ENCODE results near the gene CSF3. TPM values are rescaled to one million over a fixed set of nuclear protein-coding genes. Genes with fewer than 3 reads are reported as not detected.
A peak's percentile ranks its signal among the peaks of the same experiment; 100 is the strongest.
"Not testable (repeated sequence)": the region's sequence is repeated elsewhere in the genome, so short reads cannot be mapped to it uniquely, and the experiment has no call there.

Gene CSF3
- total RNA-seq, 1 donor from 2014 or later: not detected

DNA sequence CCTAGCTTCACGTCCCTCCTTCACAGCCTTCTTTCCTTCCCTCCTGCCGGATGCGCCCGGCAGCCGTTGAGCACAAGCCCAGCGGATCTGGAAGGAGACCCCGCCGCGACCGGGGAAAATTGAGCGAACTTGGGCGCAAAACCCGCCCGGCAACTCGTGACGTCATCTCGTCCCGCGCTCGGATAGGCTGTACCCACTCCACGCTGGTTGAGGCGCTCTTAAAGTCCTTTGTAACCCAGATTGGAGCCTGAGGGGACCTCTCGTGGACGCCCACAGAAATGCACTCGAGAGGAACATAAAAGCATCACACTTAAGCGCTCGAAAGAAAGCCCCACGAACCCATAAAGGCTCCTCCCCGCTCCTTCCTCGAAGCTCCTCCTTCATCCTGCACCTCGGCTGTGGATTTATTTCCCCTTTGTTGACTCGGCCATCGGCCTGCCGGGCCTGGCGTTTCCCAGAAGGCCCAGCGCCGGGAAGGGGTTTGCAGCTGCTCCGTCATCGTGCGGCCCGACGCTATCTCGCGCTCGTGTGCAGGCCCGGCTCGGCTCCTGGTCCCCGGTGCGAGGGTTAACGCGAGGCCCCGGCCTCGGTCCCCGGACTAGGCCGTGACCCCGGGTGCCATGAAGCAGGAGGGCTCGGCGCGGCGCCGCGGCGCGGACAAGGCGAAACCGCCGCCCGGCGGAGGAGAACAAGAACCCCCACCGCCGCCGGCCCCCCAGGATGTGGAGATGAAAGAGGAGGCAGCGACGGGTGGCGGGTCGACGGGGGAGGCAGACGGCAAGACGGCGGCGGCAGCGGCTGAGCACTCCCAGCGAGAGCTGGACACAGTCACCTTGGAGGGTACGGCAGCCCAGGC lies 34.7 kb upstream of the CSF3 start, which contains the start of gene PSMD3:
Gene PSMD3 (plus strand): TSS at position 457 of the 856 bp plus-strand sequence. CDS start 164 bp downstream, at position 621.
- Mint-ChIP-seq H3K36me3 (ENCODE audit: low read depth) (peaks cover 27% of the 10 kb centered on the region), H3K27ac (peak within 1 kb of the TSS; percentile 74), H3K4me1 (ENCODE audit: low read depth) (peaks cover 27% of the 10 kb centered on the region), H3K9me3 (no peaks in the 10 kb centered on the region), H3K4me3 (ENCODE audit: low read depth) (peak within 1 kb of the TSS; percentile 93), H3K27me3 (ENCODE audit: low read depth) (peaks cover 7% of the 10 kb centered on the region)
- intact Hi-C loops (cut with micrococcal nuclease): loop anchor here (1.0 to 5.0 kb wide), 5 partner anchors 21 to 358 kb away; partner anchors contain the start of genes LRRC3C, ORMDL3 and STARD3
- peak; percentile 99 for DNase-seq (ENCODE audit: low spot score)

DNA sequence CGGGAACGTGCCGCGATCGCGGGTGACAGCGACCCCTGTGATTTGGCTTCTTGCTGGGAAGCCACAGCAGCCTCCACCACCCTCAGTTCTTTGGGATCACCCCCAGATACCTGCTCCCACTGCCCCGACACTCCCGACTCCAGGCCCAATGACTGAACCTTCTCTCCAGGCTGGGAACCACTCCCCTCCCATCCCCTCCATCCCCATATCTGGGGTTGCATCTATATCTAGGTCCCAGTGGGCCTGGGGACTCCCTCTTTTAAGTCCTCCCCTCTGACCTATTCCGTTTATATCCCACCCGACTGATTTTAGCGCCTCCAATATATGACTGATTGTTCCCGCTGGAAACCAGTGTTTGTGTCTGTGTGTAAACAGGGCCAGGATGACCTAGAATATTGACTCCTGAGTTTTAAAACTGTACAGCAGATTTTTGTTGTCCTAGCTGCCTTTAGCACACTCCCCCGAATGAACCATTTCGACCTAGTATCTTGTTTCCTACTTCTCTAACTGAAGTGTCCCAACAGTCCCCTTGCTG lies 34.0 kb upstream of the CSF3 start:
- no peaks in the 10 kb centered on the region for H3K9me3 Mint-ChIP-seq
- peaks cover 27% of the 10 kb centered on the region for H3K4me1 Mint-ChIP-seq (ENCODE audit: low read depth)
- peak overlapping the region; percentile 93 for H3K4me3 Mint-ChIP-seq (ENCODE audit: low read depth)
- H3K36me3 Mint-ChIP-seq (ENCODE audit: low read depth): peaks cover 34% of the 10 kb centered on the region
- peaks cover 6% of the 10 kb centered on the region for H3K27me3 Mint-ChIP-seq (ENCODE audit: low read depth)
- DNase-seq (ENCODE audit: low spot score): no peak
- H3K27ac Mint-ChIP-seq: peak overlapping the region; percentile 74
- intact Hi-C loops (cut with micrococcal nuclease): loop anchor here (2.0 to 5.0 kb wide), 3 partner anchors 54 to 344 kb away; partner anchors contain the start of genes LRRC3C, ORMDL3 and STARD3

DNA sequence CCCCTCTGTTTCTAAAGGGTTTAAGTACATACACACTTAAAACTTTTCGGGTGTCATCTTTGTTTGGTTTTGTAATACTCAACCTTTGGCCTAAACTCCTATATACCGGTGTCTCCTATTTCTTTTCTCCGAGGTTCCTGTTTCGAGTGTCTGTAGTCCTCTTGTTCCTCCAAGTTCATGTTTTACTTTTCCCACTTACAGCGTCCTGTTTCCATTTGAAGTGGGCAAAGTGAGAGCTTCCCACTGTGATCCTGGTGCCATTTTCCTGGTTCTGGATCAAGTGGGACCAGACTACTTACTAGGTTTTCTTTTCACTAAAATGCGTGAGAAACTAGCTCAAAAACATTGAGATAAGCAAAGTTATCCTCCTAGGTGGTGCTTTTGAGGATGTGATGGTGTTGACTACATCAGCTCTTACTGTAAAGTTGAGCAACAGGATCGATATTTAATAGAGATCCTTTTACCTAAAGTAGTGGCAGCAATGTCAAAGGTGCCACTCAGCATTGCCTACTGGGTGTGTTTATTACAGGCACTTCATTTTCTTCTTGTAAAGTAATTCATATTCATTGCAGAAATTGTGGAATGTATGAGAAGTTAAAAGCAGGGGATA lies 33.4 kb upstream of the CSF3 start:
- Mint-ChIP-seq H3K27ac (peak overlapping the region; percentile 74), H3K4me3 (ENCODE audit: low read depth) (peak overlapping the region; percentile 93), H3K4me1 (ENCODE audit: low read depth) (peaks cover 27% of the 10 kb centered on the region), H3K36me3 (ENCODE audit: low read depth) (peaks cover 40% of the 10 kb centered on the region), H3K27me3 (ENCODE audit: low read depth) (peaks cover 6% of the 10 kb centered on the region), H3K9me3 (no peaks in the 10 kb centered on the region)
- no peak for DNase-seq (ENCODE audit: low spot score)
- intact Hi-C loops (cut with micrococcal nuclease): loop anchor here (2.0 to 5.0 kb wide), 3 partner anchors 55 to 345 kb away; partner anchors contain the start of genes LRRC3C, ORMDL3 and STARD3

DNA sequence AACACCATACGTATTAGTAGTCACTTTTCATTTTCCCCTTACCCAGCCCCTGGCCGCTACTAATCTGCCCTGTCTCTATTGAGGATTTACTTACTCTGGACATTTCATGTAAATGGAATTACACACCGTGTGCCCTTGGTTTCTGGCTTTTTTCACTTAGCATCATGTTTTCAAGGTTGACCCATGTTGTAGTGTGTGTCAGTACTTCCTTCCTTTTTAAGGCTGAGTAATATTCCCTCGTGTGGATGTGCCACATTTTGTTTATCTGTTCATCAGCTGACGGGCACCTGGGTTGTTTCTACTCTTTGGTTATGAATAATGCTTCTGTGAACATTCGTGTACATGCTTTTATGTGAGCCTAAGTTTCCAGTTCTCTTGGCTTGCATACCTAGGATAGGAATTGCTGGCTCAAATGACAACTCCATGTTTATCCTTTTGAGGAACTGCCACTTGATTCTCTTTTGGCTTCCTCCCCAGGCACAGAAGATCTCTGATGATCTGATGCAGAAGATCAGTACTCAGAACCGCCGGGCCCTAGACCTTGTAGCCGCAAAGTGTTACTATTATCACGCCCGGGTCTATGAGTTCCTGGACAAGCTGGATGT lies 26.9 kb upstream of the CSF3 start:
- Mint-ChIP-seq H3K27me3 (ENCODE audit: low read depth) (no peaks in the 10 kb centered on the region), H3K4me1 (ENCODE audit: low read depth) (peaks cover 3% of the 10 kb centered on the region), H3K36me3 (ENCODE audit: low read depth) (peaks cover 84% of the 10 kb centered on the region), H3K4me3 (ENCODE audit: low read depth) (no peak overlapping the region), H3K9me3 (no peaks in the 10 kb centered on the region), H3K27ac (no peak overlapping the region)
- intact Hi-C loops (cut with micrococcal nuclease): no loop called here
- no peak for DNase-seq (ENCODE audit: low spot score)

DNA sequence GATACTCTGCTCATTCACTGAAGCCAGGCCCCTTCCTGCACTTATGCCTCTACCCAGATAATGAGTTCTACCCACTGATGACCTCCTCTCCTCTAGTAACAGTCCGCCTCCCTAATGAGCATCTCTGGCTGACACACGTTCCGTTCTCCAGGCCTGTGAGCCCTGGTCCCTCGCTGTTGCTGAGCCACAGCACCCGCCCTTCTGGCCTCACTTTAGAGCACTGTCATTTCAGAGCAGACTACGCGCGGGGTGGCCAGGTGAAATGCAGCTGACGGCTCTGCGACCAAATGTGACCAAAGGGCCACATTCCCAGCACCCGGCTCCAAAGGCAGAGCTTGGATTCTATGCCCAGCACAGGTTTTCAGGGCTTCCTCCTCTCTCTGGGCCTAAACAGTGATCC lies 20.8 kb upstream of the CSF3 start:
- peaks cover 2% of the 10 kb centered on the region for H3K4me1 Mint-ChIP-seq (ENCODE audit: low read depth)
- no peaks in the 10 kb centered on the region for H3K27me3 Mint-ChIP-seq (ENCODE audit: low read depth)
- H3K9me3 Mint-ChIP-seq: no peaks in the 10 kb centered on the region
- DNase-seq (ENCODE audit: low spot score): no peak
- no peak overlapping the region for H3K27ac Mint-ChIP-seq
- intact Hi-C loops (cut with micrococcal nuclease): no loop called here
- H3K36me3 Mint-ChIP-seq (ENCODE audit: low read depth): peaks cover 72% of the 10 kb centered on the region
- H3K4me3 Mint-ChIP-seq (ENCODE audit: low read depth): no peak overlapping the region

DNA sequence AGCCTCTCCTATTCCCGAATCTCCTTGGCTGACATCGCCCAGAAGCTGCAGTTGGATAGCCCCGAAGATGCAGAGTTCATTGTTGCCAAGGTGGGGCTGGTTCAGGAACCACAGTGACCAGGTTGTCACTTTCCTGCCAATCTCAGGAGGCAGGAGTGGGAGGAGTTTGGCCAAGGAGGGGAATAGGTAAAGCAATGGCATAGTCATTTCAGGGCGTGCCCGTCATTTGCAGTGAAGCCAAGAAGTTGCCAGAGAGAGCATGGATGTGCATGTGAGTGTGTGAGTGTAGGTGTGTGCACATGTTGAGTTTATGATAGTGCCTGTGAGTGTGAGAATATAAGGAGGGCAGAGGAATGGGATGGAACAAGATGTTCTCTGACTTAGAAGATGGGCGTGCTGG lies 19.8 kb upstream of the CSF3 start:
- no peak overlapping the region for H3K4me3 Mint-ChIP-seq (ENCODE audit: low read depth)
- peaks cover 2% of the 10 kb centered on the region for H3K4me1 Mint-ChIP-seq (ENCODE audit: low read depth)
- no peaks in the 10 kb centered on the region for H3K9me3 Mint-ChIP-seq
- DNase-seq (ENCODE audit: low spot score): no peak
- no peak overlapping the region for H3K27ac Mint-ChIP-seq
- H3K36me3 Mint-ChIP-seq (ENCODE audit: low read depth): peaks cover 62% of the 10 kb centered on the region
- H3K27me3 Mint-ChIP-seq (ENCODE audit: low read depth): no peaks in the 10 kb centered on the region
- intact Hi-C loops (cut with micrococcal nuclease): no loop called here

DNA sequence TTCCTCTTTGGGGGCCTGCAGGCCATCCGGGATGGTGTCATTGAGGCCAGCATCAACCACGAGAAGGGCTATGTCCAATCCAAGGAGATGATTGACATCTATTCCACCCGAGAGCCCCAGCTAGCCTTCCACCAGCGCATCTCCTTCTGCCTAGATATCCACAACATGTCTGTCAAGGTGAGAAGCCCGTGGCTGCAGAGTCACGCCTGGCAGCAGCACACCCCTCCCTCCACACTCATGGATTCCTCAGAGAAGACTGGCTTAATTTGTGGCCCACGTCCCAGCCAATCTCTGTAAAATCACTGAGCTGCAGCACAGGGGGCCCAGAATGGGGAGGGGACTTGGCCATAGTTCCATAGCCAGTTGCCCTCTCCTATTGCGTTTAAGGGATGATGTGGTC lies 19.1 kb upstream of the CSF3 start:
- H3K4me3 Mint-ChIP-seq (ENCODE audit: low read depth): no peak overlapping the region
- H3K9me3 Mint-ChIP-seq: no peaks in the 10 kb centered on the region
- intact Hi-C loops (cut with micrococcal nuclease): no loop called here
- DNase-seq (ENCODE audit: low spot score): no peak
- peaks cover 56% of the 10 kb centered on the region for H3K36me3 Mint-ChIP-seq (ENCODE audit: low read depth)
- H3K27me3 Mint-ChIP-seq (ENCODE audit: low read depth): no peaks in the 10 kb centered on the region
- no peak overlapping the region for H3K27ac Mint-ChIP-seq
- H3K4me1 Mint-ChIP-seq (ENCODE audit: low read depth): peaks cover 2% of the 10 kb centered on the region

DNA sequence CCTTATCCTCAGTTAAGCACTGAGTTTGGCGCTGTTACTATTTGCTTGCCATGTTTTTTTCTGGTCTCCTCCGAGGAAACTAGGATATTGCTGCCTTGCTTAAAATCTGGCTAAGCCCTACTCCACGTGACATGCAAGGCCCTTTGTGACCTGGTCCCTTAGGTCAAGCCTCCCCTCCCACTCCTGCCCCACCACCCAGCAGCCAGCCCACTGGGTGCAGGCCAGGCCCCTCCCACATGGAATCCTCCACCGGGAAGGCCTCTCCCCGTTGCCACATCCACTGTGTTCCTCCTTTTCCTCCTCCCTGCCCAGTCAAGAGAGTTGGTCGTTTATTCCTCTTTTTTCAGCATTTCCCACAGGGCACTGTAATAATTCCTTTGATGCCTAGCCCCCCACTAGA lies 18.4 kb upstream of the CSF3 start:
- no peaks in the 10 kb centered on the region for H3K9me3 Mint-ChIP-seq
- peaks cover 53% of the 10 kb centered on the region for H3K36me3 Mint-ChIP-seq (ENCODE audit: low read depth)
- H3K4me3 Mint-ChIP-seq (ENCODE audit: low read depth): no peak overlapping the region
- H3K27ac Mint-ChIP-seq: no peak overlapping the region
- DNase-seq (ENCODE audit: low spot score): no peak
- peaks cover 2% of the 10 kb centered on the region for H3K4me1 Mint-ChIP-seq (ENCODE audit: low read depth)
- H3K27me3 Mint-ChIP-seq (ENCODE audit: low read depth): no peaks in the 10 kb centered on the region
- intact Hi-C loops (cut with micrococcal nuclease): no loop called here

DNA sequence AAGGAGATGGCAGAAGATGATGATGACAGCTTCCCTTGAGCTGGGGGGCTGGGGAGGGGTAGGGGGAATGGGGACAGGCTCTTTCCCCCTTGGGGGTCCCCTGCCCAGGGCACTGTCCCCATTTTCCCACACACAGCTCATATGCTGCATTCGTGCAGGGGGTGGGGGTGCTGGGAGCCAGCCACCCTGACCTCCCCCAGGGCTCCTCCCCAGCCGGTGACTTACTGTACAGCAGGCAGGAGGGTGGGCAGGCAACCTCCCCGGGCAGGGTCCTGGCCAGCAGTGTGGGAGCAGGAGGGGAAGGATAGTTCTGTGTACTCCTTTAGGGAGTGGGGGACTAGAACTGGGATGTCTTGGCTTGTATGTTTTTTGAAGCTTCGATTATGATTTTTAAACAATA lies 17.7 kb upstream of the CSF3 start:
- Mint-ChIP-seq H3K36me3 (ENCODE audit: low read depth) (peaks cover 48% of the 10 kb centered on the region), H3K27ac (no peak overlapping the region), H3K4me1 (ENCODE audit: low read depth) (peaks cover 2% of the 10 kb centered on the region), H3K9me3 (no peaks in the 10 kb centered on the region), H3K4me3 (ENCODE audit: low read depth) (no peak overlapping the region), H3K27me3 (ENCODE audit: low read depth) (no peaks in the 10 kb centered on the region)
- intact Hi-C loops (cut with micrococcal nuclease): no loop called here
- DNase-seq (ENCODE audit: low spot score): no peak

DNA sequence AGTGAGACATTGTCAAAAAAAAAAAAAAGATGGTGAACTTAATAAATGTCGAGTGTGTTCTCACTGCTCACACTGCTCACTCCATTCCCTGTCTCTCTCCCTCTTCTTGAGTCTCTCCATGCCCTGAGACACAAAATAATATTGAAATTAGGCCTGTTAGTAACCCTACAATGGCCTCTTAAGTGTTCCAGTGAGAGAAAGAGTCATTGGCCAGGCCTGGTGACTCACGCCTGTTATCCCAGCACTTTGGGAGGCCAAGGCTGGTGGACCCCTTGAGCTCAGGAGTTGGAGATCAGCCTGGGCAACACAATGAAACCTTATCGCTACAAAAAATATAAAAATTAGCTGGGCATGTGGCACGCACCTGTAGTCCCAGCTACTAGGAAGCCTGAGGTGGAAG lies 16.2 kb upstream of the CSF3 start:
- Mint-ChIP-seq H3K27me3 (ENCODE audit: low read depth) (no peaks in the 10 kb centered on the region), H3K4me1 (ENCODE audit: low read depth) (peaks cover 2% of the 10 kb centered on the region), H3K9me3 (no peaks in the 10 kb centered on the region), H3K4me3 (ENCODE audit: low read depth) (no peak overlapping the region), H3K27ac (no peak overlapping the region), H3K36me3 (ENCODE audit: low read depth) (peaks cover 33% of the 10 kb centered on the region)
- intact Hi-C loops (cut with micrococcal nuclease): no loop called here
- DNase-seq (ENCODE audit: low spot score): no peak

DNA sequence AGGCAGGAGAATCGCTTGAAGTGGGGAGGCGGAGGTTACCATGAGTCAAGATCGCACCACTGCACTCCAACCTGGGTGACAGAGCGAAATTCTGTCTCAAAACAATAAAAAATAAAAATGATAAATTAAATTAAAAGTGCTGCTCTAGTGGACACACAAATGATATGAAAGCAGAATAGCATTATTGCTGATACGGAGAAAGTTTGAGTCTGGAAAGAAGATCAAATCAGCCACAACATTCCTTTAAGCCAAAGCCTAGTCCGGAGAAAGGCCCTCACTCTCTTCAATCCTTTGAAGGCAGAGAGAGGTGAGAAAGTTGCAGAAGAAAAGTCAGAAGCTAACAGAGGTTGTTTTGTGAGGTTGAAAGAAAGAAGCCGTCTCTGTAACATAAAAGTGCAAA lies 15.1 kb upstream of the CSF3 start:
- Mint-ChIP-seq H3K27ac (no peak overlapping the region), H3K4me3 (ENCODE audit: low read depth) (no peak overlapping the region), H3K36me3 (ENCODE audit: low read depth) (peaks cover 22% of the 10 kb centered on the region), H3K27me3 (ENCODE audit: low read depth) (peaks cover 1% of the 10 kb centered on the region), H3K9me3 (no peaks in the 10 kb centered on the region), H3K4me1 (ENCODE audit: low read depth) (peaks cover 2% of the 10 kb centered on the region)
- no peak for DNase-seq (ENCODE audit: low spot score)
- intact Hi-C loops (cut with micrococcal nuclease): no loop called here

DNA sequence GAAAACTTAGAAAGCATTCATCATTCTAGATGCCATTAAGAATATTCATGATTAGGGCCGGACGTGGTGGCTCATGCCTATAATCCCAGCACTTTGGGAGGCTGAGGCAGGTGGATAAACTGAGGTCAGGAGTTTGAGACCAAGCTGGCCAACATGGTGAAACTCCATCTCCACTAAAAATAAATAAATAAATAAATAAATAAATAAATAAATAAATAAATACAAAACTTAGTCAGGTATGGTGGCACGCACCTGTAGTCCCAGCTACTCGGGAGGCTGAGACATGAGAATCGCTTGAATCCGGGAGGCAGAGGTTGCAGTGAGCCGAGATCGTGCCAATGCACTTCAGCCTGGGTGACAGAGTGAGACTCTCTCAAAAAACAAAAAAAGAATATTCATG lies 13.9 kb upstream of the CSF3 start:
- DNase-seq (ENCODE audit: low spot score); intact Hi-C loops (cut with micrococcal nuclease); H3K27ac Mint-ChIP-seq; H3K4me3 Mint-ChIP-seq (ENCODE audit: low read depth); H3K4me1 Mint-ChIP-seq (ENCODE audit: low read depth); H3K27me3 Mint-ChIP-seq (ENCODE audit: low read depth); H3K9me3 Mint-ChIP-seq: not testable (repeated sequence)
- H3K36me3 Mint-ChIP-seq (ENCODE audit: low read depth): peaks cover 13% of the 10 kb centered on the region
